Stimulated activated CD4-positive, alpha-beta T cell treated with anti-CD3 and anti-CD28 coated beads, Interleukin-2, amount 100 ng/mL, for 24 hours (primary cell): ENCODE data around the gene UNK.

Experiments
- DNase-seq, 2 donors: peaks; one replicate each; pipeline ENCODE4 v3.0.0-alpha.2; 2020

UNK gene

GRCh38 chr17:75784473-75785015, at the start of gene UNK:
Gene UNK, plus strand, starts transcription at chr17:75784806. Its CDS starts 75 bp downstream, at chr17:75784881.
- peak; percentile 90 to 95 for DNase-seq

DNA sequence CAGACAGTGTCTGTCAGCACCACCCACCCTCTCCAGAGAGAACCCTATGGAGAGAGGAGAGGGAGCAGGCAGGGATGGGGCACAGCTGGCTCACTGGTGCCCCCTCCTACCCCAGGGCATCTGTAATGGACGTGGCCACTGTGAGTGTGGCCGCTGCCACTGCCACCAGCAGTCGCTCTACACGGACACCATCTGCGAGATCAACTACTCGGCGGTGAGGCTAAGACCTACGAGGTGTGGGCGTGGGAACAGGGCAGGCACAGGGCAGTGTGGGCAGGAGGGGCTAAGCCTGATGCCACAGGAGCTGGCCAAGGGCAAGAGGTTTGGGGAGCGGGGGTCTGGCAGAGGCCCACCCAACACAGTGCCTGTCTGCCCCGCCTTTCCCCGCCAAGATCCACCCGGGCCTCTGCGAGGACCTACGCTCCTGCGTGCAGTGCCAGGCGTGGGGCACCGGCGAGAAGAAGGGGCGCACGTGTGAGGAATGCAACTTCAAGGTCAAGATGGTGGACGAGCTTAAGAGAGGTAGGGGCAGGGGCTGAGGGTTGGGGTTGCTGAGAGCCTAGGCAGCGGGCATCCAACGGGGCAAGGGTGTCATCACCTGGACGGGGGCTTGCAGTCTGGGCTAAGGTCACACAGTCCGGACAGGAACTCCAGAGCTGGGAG, 48.3 kb upstream of the UNK start:
- no peak for DNase-seq

- no peak for DNase-seq
Observed at GRCh38 chr17:75737133-75737962, 47.3 kb upstream of the UNK start.

DNA sequence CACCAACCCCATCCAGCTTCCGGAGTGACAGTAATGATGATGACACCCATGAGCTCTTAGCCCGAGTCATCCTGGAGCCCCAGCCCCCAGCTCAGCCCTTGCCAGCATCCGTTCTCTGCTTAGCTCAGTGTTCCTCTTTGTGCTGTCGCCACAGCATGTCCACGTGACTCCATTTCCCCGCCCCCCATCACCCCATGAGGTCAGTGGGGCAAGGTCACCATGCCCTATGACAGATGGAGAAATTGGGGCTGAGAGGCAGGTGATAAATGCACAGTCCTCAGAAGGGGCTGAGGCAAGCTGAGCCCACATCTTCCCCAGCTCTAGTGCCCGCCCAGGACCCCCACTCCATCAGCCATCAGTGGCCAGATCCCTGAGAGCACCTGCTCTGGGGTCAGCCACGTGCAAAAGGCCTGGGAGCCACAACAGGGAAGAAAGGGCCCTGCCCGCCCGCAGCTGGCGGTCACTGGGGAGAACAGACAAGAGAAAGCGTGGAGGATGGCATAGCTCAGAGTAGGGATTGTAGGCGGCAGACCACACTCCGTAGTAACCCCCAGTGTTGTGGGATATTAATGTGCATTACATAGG, 46.3 kb upstream of the UNK start:
- DNase-seq, result no peak

- no peak for DNase-seq
Observed at GRCh38 chr17:75739174-75739573, 45.4 kb upstream of the UNK start.

- DNase-seq, result no peak
Observed at GRCh38 chr17:75739801-75740200, 44.8 kb upstream of the UNK start.

GRCh38 chr17:75740215-75740614, 44.4 kb upstream of the UNK start:
- DNase-seq, result no peak

- no peak for DNase-seq
Observed at GRCh38 chr17:75740631-75741077, 44.0 kb upstream of the UNK start.

DNA sequence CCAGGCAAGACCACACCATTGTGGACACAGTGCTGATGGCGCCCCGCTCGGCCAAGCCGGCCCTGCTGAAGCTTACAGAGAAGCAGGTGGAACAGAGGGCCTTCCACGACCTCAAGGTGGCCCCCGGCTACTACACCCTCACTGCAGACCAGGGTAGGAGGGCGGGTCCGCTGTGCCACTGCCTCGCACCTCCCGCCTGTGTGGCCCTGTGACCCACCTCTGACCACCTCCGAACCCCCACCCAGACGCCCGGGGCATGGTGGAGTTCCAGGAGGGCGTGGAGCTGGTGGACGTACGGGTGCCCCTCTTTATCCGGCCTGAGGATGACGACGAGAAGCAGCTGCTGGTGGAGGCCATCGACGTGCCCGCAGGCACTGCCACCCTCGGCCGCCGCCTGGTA, 42.3 kb upstream of the UNK start:
- no peak for DNase-seq

DNA sequence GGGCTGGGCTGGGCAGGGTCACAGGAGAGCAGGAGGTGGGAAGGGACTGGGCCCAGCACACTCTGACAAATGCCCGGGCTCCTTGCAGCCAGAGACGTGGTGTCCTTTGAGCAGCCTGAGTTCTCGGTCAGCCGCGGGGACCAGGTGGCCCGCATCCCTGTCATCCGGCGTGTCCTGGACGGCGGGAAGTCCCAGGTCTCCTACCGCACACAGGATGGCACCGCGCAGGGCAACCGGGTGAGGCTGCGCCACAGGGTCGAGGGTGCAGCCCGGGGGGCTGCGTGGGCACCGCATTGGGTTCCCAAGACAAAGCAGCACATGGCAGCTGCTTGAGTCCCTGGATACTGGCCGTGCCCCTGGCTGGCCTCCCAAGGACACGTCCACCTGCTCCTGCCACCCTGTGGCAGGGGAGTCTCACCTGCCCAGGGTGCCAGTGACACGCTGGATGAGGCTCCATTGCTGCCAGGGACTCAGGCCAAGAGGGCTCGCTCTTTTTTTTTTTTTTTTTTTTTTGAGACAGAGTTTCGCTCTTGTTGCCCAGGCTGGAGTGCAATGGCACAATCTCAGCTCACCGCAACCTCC, 40.9 kb upstream of the UNK start:
- DNase-seq, result no peak

DNA sequence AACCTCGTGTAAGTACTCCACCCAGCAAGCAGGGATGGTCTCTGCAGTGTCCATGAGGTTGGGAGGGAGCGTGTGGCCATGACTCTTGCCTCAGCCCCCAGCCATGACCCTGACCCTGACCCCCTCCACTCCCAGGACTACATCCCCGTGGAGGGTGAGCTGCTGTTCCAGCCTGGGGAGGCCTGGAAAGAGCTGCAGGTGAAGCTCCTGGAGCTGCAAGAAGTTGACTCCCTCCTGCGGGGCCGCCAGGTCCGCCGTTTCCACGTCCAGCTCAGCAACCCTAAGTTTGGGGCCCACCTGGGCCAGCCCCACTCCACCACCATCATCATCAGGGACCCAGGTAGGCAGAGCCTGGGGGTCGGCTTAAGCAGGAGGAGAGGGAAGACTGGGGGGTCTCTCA, 35.9 kb upstream of the UNK start:
- no peak for DNase-seq

DNA sequence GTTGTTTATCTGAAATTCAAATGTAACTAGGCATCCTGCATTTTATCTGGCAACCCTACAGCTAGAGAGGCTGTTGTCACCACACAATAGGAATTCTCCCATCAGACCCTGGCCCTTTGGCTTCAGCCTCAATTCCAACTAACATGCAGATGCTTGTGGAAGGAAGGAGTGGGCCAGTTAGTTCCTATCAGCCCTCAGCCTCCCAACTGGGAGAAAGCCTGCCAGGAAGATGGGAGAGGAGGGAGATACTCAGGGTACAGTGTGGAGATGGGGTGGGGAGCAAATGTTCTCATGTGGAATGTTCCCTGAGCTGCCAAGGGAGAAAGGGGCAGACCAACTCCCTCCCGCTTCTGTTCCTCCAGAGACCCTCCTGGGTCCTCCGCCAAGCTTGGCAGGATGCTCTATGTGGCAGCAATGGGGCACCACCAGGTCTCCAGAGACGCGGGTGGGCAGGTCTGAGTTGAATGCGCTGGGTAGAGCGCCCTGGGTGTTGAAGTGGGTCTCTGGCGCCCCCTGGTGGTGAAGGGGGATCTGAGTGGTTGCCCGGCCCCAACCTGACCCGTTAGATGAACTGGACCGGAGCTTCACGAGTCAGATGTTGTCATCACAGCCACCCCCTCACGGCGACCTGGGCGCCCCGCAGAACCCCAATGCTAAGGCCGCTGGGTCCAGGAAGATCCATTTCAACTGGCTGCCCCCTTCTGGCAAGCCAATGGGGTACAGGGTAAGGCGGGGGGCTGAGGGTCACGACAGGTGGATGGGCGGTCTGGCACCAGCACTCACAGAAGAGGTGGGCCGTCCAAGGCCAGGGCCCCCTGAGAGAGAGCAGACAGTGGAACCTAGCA, 34.8 kb upstream of the UNK start:
- DNase-seq, result peak; percentile 94 to 96

DNA sequence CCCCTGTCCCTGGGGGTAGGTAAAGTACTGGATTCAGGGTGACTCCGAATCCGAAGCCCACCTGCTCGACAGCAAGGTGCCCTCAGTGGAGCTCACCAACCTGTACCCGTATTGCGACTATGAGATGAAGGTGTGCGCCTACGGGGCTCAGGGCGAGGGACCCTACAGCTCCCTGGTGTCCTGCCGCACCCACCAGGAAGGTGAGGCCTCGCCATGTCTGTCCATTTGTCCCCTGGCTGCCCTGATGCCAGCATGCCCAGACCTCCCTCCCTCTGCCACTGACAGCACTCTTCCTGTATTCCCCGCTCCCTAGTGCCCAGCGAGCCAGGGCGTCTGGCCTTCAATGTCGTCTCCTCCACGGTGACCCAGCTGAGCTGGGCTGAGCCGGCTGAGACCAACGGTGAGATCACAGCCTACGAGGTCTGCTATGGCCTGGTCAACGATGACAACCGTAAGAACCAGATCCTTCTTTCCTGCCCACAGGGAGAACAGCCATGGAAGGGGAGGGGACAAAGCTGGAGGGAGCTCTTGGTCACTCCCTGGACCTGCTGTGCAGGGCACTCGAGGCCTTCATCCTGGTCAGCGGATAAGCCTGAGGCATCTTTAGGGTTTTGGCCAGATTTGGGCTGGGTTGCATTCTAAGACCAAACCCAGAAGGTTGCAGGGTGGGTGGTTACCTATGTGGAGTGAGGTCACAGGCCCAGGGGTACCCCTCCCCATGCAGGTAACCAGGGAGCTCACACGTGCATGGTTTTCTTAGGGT, 33.8 kb upstream of the UNK start:
- no peak for DNase-seq

DNA sequence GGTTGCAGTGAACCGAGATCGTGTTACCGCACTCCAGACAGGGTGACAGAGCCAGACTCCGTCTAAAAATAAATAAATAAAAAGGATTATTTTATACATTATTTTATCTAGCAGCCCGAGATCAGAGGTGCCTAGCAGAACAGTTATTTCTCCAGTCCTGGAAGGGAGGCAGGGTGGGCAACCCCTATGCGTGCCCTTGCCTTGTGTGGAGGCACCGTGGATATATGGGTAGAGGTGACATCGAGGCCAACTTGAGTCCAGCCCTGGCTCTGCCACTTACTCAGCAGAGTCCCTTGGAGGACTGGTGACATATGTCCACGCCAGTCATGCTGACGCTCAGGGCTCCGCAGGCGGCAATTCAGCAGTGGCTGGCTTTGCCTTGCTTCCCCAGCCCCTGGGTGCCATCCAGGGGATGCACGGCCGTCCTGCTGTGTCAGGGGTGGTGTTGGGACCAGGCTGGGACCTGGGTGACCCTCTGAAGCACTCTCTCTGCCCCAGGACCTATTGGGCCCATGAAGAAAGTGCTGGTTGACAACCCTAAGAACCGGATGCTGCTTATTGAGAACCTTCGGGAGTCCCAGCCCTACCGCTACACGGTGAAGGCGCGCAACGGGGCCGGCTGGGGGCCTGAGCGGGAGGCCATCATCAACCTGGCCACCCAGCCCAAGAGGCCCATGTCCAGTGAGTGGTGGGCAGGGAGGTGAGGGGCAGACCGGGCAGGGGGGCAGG, 32.8 kb upstream of the UNK start:
- DNase-seq, result no peak

DNA sequence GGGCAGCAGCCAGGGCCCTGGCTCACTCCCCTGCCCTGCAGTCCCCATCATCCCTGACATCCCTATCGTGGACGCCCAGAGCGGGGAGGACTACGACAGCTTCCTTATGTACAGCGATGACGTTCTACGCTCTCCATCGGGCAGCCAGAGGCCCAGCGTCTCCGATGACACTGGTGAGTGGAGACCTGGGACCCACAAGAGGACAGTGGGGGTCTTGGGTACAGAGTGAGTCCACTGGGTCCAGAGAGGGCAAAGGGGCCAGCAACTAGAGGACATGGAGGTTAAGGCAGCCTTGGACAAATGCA, 32.2 kb upstream of the UNK start:
- no peak for DNase-seq

- DNase-seq, result no peak
Observed at GRCh38 chr17:75752802-75753513, 31.6 kb upstream of the UNK start.

DNA sequence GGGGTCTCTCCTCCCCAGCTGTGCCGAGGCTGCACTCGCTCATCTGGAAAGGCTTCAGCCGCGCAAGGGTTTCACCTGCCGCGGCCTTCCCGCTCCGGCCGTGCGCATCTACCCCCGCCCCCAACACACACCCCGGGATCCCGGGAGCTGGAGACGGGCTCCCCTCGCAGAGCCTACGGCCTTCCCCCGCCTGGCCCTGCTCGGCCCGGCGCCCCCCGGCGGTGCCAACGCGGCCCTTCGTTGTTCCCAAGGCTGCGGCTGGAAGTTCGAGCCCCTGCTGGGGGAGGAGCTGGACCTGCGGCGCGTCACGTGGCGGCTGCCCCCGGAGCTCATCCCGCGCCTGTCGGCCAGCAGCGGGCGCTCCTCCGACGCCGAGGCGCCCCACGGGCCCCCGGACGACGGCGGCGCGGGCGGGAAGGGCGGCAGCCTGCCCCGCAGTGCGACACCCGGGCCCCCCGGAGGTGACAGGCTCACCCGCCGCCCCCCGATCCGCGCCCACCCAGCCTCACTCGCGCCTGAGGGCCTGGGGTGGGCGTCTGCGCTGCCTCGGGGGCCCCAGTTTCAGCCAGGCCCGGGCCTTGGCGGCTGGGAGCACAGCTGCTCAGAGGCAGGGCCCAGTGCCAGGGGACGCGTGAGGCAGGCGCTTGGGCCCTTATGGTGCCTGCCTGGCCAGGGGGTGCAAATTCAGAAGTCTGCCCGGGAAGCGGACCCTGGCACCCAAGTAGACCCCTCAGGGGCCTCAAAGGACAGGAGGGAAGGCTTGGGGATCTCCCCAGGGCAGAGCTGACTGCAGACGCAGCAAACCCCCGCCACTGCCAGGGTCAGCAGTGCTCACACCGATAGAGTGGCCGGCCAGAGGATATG, 30.9 kb upstream of the UNK start:
- peak; percentile 76 to 78 for DNase-seq

GRCh38 chr17:75754378-75755204, 30.0 kb upstream of the UNK start:
- DNase-seq, result no peak
